Endothelial cell of umbilical vein (primary cell): ENCODE data around the gene FMNL2. TPM values are rescaled to one million over a fixed set of nuclear protein-coding genes. Genes with fewer than 3 reads are reported as not detected.

Experiments
- BruUV-seq: library from RNA; stranded (reverse); fragments of 400-500 nt; replicated peaks from 2 replicates; lab custom pipeline; 2021; lab: Mats Ljungman, UMichigan
- CTCF ChIA-PET: fragments of 300-600, 350-600 bp; sonication (Branson Sonifier 250); formaldehyde crosslinking; loops from one replicate; lab custom pipeline; 2021; ENCODE audit warnings: antibody characterized with exemption, inconsistent platforms; lab: Charles Lee
- POLR2A ChIA-PET: fragments of 300-600, 350-600 bp; sonication (Branson Sonifier 250); formaldehyde crosslinking; loops from one replicate; lab custom pipeline; 2021; ENCODE audit warnings: antibody characterized with exemption, inconsistent platforms; lab: Charles Lee
- DNase-seq: peaks from one replicate; pipeline ENCODE4 v3.0.0-alpha.2; 2011; ENCODE audit warnings: low read depth, low spot score
- FAIRE-seq: peaks from 2 replicates; lab custom pipeline; 2011; peaks lifted over from hg19 to GRCh38; lab: Jason Lieb, UNC
- H2AFZ ChIP-seq: 2 replicates; pipeline ENCODE4 v1.6.0; 2012; ENCODE audit warnings: low read depth, low read length, control low read depth, inconsistent platforms
- H3K27ac ChIP-seq: 2 replicates; pipeline ENCODE4 v1.5.1; 2011; ENCODE audit warnings: low read depth, mild to moderate bottlenecking, control low read depth, low read length, moderate library complexity; ENCODE audit not compliant: insufficient read depth
- H3K27me3 ChIP-seq, 2 experiments: 2 replicates each; pipeline versions ENCODE4 v1.6.0 to v1.6.1; 2011; ENCODE audit warnings: low read length in 2 of 2, mixed read lengths in 1 of 2; ENCODE audit not compliant: control insufficient read depth in 2 of 2, insufficient read depth in 2 of 2
- H3K36me3 ChIP-seq, 2 experiments: 2 replicates in 1 of 2; 3 replicates in 1 of 2; pipeline ENCODE4 v1.5.1; 2011; ENCODE audit warnings: low read length in 2 of 2, mild to moderate bottlenecking in 1 of 2, moderate library complexity in 1 of 2; ENCODE audit not compliant: control insufficient read depth in 2 of 2, insufficient read depth in 2 of 2; ENCODE audit errors: extremely low read depth in 1 of 2
- H3K4me1 ChIP-seq: 3 replicates; pipeline ENCODE4 v1.5.1; 2011; ENCODE audit warnings: mild to moderate bottlenecking, low read length; ENCODE audit not compliant: control insufficient read depth, insufficient read depth; ENCODE audit errors: extremely low read depth
- H3K4me2 ChIP-seq: 2 replicates; pipeline ENCODE4 v1.6.1; 2011; ENCODE audit warnings: low read length, control low read depth, mixed read lengths; ENCODE audit not compliant: insufficient read depth
- H3K4me3 ChIP-seq, 3 experiments: fragments of 200-600 bp in 1 of 3; sonication (generic), shearing (Covaris generic) in 1 of 3; replicated peaks in 1 of 3; 2 replicates each; pipeline ENCODE4 v1.5.1; 2011 to 2016; ENCODE audit warnings: control low read depth in 3 of 3, low read length in 3 of 3, mild to moderate bottlenecking in 2 of 3, inconsistent platforms in 1 of 3, low read depth in 1 of 3, moderate library complexity in 1 of 3; ENCODE audit not compliant: insufficient read depth in 1 of 3
- H3K79me2 ChIP-seq: 2 replicates; pipeline ENCODE4 v1.6.0; 2012; ENCODE audit warnings: low read length, inconsistent platforms; ENCODE audit not compliant: control insufficient read depth, insufficient read depth
- H3K9ac ChIP-seq: replicated peaks from 2 replicates; pipeline ENCODE3; 2011; ENCODE audit warnings: low read length, control low read depth; ENCODE audit not compliant: insufficient read depth; ENCODE audit errors: extremely low read depth
- H3K9me1 ChIP-seq: replicated peaks from 3 replicates; pipeline ENCODE4 v1.6.0; 2011; ENCODE audit warnings: mild to moderate bottlenecking, low read length; ENCODE audit not compliant: control insufficient read depth, insufficient read depth; ENCODE audit errors: extremely low read depth
- H3K9me3 ChIP-seq: replicated peaks from 2 replicates; pipeline ENCODE4 v1.5.1; 2012; ENCODE audit warnings: low read length, inconsistent platforms; ENCODE audit not compliant: control insufficient read depth, insufficient read depth
- H4K20me1 ChIP-seq: replicated peaks from 2 replicates; pipeline ENCODE3; 2011; ENCODE audit warnings: mild to moderate bottlenecking, low read length; ENCODE audit not compliant: control insufficient read depth, insufficient read depth; ENCODE audit errors: extremely low read depth
- CTCF ChIP-seq, 2 donors: IDR thresholded peaks; 1 replicate in 1 of 2; 2 replicates in 1 of 2; pipeline ENCODE4 v1.5.1; 2011; ENCODE audit warnings: low read length in 2 of 2, mild to moderate bottlenecking in 2 of 2, moderate library complexity in 2 of 2, control low read depth in 1 of 2, inconsistent platforms in 1 of 2, low read depth in 1 of 2; ENCODE audit not compliant: insufficient read depth in 1 of 2; ENCODE audit errors: extremely low read depth in 1 of 2
- EZH2 ChIP-seq: IDR thresholded peaks from 2 replicates; pipeline ENCODE4 v1.6.1; 2012; ENCODE audit warnings: borderline replicate concordance, low read depth, mild to moderate bottlenecking, moderate library complexity, low read length, inconsistent platforms; ENCODE audit not compliant: severe bottlenecking
- FOS ChIP-seq: IDR thresholded peaks from 2 replicates; pipeline ENCODE4 v1.6.1; 2011; ENCODE audit warnings: mild to moderate bottlenecking, low read length, moderate library complexity, borderline replicate concordance; ENCODE audit not compliant: insufficient read depth
- MYC ChIP-seq: IDR thresholded peaks from one replicate; pipeline ENCODE4 v1.6.1; 2011; ENCODE audit warnings: mild to moderate bottlenecking, low read depth, low read length
- dilution Hi-C: fragments of 300-500 bp; cut with MboI; formaldehyde crosslinking; loops from one replicate; pipeline ENCODE4 v1.15.0; 2019; ENCODE audit warnings: low sequenced_read_pairs; ENCODE audit not compliant: extremely low pct_ligation_motif_present
- intact Hi-C: fragments of 100-400 bp; cut with micrococcal nuclease; formaldehyde crosslinking; loops from one replicate; pipeline ENCODE4 v1.10.0; 2022
- polyA plus RNA-seq, 4 experiments: library from polyadenylated mRNA; depleted of rRNA in 3 of 4; stranded (reverse) in 3 of 4; unstranded in 1 of 4; fragments of >200 nt; gene quantifications; 2 replicates each; pipeline versions ENCODE4 v1.2.1 to v1.2.3, GENCODE V29; 2011 to 2012; ENCODE audit warnings: missing spikeins in 1 of 4
- total RNA-seq: library from RNA; stranded (reverse); gene quantifications from 2 replicates; pipeline ENCODE4 v1.2.3, GENCODE V29; 2021

Gene FMNL2
- total and polyA plus RNA-seq, 2 donors (not counting 3 experiments of a cell fraction or from before 2014, with no cell fraction given) = 8.3 to 28.0 TPM

GRCh38 chr2:152511981-152512380 lies 177.0 kb downstream of the FMNL2 start:
- no TSS peak for BruUV-seq
- Histone ChIP-seq H3K27me3 (no peaks in the 10 kb centered on the region), H3K9ac (no peak overlapping the region), H3K9me3 (no peaks in the 10 kb centered on the region), H3K4me1 (peaks cover 26% of the 10 kb centered on the region), H2AFZ (no peak overlapping the region), H3K4me3 (no peak overlapping the region), H3K4me2 (no peak overlapping the region), H4K20me1 (peaks cover 2% of the 10 kb centered on the region), H3K9me1 (no peaks in the 10 kb centered on the region), H3K79me2 (peaks cover 11% of the 10 kb centered on the region), H3K36me3 (no peaks in the 10 kb centered on the region), H3K27ac (no peak overlapping the region)
- TF ChIP-seq FOS (no peak), CTCF (IDR thresholded peaks at IDR 0.05; ENCODE audit: extremely low read depth in 1 of 2, insufficient read depth in 1 of 2, low read depth in 1 of 2, low read length in 2 of 2) (no peak)
- ChIA-PET POLR2A (no interaction called here), CTCF (no interaction called here)
- intact Hi-C loops = no loop called here
- FAIRE-seq = no peak
- no peak for DNase-seq
- dilution Hi-C loops = no loop called here

- Histone ChIP-seq H3K4me1 (peaks cover 21% of the 10 kb centered on the region), H3K27me3 (no peaks in the 10 kb centered on the region), H3K9ac (no peak overlapping the region), H2AFZ (no peak overlapping the region), H3K4me2 (peak overlapping the region; percentile 46), H3K79me2 (peaks cover 9% of the 10 kb centered on the region), H3K36me3 (no peaks in the 10 kb centered on the region), H3K9me1 (no peaks in the 10 kb centered on the region), H4K20me1 (peaks cover 2% of the 10 kb centered on the region), H3K27ac (no peak overlapping the region), H3K4me3 (no peak overlapping the region), H3K9me3 (no peaks in the 10 kb centered on the region)
- ChIA-PET CTCF (interaction anchor here (1.1 to 1.7 kb wide), 5 partner anchors 10 to 312 kb away, joined by 3 to 6 read pairs (median 4); no protein-coding TSS in a partner anchor), POLR2A (no interaction called here)
- TF ChIP-seq MYC (no peak), EZH2 (no peak), CTCF (IDR thresholded peaks at IDR 0.05; ENCODE audit: extremely low read depth in 1 of 2, insufficient read depth in 1 of 2, low read depth in 1 of 2, low read length in 2 of 2) (no peak)
- dilution Hi-C loops (no loop called here), intact Hi-C loops (no loop called here)
- FAIRE-seq (no peak), DNase-seq (no peak)
- no TSS peak for BruUV-seq
Measured at GRCh38 chr2:152513029-152513428, 178.1 kb downstream of the FMNL2 start.
